GM19238 (cell line): ENCODE results near the gene HOXD4.
A peak's percentile ranks its signal among the peaks of the same experiment; 100 is the strongest.

Source experiments
- DNase-seq: peaks from one replicate; pipeline ENCODE4 v3.0.0; 2011; ENCODE audit warnings: low spot score; ENCODE audit not compliant: insufficient read length

Gene HOXD4

DNA sequence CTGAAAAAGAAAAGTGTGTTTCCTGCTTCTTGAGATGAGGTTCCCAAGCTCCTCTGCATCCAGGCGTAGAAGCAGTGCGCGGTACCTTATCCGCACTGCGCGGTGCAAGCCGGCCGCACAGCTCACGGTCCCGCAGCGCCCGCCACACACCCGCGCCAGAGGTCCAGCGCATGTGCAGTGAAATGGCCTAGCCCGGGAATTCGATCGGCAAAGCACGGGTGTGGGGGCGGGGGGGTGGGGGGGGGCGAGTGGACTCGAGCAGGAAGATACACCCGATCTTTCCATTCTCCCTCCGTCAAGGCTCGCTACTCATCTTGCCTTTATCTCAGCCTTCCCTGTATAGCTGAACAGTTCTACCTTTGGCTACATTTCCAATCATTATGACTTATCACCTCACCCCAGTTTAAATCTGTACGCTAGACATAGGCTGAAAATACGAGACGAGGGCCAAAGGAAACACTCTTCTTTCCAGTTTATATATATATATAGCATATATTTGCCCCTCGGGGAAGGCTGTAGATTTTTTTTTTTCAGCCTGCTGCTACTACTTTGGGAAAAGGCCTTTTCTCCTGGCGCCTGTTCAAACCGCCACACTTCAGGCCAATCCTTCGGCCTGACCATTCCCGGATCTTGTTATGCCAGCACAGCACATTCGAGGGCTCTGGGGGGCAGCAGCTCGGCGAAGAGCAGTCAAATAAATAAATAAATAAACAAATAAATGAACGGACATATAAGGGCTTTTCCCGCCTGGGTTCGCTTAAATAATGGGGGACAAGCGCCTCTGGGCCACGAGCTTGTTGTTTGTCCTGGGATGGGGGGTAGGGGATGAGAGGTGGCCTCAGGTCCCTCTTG is 11.5 kb upstream of the HOXD4 start:
- DNase-seq: no peak

DNA sequence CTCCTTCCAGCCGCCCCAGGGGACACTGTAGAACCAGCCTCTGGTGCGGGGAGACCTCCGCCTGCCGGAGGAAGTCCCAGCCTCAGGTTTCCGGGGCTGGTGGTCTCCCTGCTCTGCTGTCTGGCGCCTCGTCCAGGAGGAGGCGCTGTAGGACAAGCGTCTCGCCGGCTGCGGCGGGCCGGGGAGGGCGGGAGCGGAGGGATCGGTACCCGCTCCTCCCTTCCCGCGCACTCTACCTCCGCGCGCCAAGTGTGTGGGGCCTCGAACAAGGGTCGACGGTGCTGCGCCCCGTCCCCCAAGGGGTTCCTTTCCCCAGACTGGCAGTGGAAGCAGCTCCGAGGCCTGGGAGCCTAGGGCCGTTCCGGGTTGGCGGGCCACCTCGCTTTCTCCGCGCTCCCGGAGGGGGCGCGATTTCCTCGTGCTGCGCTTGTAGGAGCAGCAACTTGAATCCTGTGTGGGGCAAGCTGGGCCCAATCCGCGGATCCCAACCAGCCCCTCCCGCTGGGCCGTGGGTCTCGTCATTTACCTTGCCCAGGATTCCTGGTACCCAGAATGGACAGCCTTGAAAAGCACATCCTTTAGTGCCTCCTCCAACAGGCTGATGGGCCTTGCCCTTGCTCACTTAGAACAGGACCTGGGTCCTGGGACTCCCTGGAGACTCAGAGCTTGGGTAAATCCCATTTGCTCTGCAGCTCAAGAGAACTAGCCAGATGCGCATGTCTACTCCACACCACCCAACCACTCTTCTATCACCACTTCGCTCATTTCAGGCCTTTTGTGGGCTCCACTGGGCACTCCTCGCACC is 10.6 kb upstream of the HOXD4 start:
- DNase-seq: peak; percentile 92

DNA sequence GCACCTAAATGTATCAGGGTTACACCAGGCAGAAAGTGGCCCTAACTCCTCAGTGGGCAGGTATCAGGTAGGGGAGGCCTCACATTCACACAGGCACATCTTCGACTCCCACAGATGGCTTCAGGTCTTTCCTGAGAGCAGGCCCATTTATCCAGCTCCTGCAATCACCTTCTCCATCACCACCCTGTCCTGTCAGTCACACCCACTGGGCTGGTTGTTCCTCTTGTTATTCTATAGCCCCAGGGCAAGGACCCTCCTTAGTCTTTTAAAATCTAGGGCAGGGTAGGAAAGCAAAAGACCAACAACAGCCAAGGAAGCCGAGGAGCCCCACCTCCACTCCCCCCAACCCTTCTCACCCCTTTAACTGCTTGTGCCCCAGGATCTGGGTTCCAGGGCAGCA is 9.1 kb upstream of the HOXD4 start:
- no peak for DNase-seq

DNA sequence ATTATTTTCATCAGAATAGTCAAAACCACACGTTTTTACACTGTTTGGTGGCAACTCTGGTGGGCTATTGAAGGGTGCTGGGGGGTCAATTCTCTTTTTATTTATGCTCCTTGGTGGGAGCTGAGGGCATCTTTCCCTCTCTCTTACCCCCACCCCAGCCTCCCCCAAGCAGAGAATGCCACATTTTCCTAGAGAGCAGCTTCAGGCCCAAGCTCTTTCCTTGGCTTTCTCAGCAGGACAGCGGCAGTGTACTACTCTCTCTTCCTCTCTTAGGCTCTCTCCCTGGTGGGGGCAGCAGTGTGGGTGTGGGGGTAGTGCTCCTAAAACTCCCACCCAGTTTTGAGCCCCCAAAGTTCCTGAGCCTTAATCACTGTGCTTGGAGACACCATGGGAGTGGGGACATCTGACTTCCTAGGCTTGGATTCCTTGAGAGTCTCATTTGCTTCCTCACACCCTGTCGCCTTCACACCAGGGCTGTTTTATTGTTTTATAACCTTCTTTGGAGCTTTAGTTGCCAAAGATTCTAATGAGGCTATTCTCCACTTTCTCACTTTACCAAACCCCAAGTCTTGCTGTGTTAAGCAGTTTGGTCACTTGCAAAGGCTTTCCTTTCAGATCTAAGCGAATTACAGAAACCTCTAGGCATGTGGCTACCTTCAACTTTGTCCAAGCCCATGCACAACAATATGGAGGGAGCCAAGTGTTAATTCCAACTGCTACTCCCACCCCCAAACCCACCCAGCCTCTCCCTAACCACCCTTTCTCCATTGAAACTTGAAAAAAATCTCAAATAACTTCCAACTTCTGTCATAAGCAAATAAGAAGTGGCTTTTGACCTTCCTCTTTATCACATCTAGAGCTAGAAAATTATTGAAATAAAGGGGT is 6.0 kb upstream of the HOXD4 start:
- DNase-seq: no peak

DNA sequence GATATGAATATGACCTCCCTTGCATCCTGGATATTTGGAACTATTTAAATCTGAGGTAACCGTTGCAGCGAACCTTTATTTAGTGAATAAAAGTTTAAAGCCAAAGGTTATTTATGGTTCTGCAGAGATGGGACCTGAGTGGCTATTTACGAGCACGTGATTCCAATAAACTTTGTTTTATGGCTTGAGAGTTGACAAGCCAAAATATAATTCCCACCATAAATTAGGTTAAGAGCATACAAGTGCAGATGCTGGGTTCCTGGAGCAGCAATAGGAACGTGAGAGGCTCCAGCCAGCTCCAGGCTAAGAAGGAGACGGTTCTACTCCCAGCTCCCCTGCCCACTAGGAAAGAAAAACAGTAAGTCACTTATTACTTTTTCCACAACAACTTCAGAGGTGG is 5.2 kb upstream of the HOXD4 start:
- no peak for DNase-seq

DNA sequence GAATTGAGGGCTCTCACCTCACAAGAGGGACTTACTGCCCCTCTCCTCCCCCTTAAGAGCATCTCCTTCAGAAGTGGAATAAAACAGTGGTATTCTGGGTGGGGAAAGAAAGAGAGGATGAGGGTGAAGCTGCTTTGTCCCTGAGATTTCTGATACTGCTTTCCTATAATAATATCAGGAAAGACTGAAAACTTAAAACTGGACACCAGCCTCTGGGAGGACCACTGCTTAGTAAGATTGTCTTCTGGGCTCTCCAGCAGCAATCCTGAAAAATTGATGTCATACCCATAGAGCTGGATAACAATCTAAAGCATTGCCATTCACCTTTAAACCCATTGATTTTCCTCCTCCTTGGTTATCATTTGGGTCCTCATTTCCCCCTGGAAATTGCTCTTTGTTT is 4.7 kb upstream of the HOXD4 start:
- DNase-seq: no peak

DNA sequence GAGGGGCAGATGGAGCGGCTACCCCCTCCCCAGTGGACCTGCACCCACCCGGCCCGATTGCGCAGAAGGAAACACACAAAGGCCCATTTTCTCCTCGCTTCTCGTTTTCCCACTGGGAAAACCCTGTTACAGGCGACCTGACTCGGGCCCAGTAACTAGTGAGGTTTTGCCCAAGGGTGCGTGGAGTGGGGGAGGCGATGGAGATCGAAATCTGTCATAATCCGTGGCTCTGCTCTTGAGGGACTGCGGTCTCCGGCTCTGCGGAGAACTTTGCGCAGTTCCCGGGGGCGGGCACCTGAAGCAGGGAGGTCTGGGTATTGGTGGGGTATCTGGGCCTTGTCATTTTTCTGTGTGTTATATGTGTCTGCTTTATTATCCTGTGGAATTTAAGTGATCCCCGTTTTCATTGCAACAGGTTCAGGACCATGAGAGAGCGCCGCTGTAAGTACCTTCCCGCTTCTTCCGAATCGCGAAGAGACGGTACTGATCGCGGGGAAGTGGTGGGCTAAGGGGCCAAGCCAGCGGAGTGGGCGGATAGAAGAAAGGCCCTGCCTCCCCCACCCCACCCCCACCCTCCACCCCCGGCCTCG is 4.0 kb upstream of the HOXD4 start:
- DNase-seq: no peak

DNA sequence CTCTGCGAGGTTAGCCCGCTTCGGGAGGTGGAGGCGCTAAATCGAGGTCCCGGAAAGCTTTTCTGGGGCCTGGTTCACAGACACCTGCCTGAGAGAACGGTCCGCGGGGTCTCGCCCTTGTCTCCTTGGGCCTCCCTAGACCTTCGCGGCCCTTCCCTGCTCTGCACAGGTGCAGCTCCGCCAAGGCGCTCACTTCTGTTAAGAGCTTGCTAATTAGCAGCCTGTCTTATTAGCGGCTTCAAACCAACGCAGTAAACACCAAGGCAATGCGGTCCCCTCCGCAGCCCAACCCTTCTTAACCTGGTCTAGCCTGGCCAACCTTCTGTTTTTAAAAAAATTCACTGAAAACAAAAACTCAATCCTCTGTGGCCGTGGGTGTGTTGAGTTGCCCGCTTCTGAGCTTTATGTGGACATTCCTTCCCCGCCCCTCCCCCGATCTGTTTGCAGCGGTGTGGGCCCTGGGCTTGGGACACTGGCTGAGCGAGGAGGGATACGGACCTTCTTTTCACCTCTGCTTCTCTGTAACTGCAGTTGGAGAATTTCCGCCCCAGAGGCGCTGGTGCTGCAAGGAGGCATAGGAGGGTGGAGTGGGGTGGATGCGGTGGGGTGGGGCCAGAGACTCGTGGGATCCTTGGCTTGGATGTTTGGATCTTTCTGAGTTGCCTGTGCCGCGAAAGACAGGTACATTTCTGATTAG is 3.4 kb upstream of the HOXD4 start:
- DNase-seq: no peak

DNA sequence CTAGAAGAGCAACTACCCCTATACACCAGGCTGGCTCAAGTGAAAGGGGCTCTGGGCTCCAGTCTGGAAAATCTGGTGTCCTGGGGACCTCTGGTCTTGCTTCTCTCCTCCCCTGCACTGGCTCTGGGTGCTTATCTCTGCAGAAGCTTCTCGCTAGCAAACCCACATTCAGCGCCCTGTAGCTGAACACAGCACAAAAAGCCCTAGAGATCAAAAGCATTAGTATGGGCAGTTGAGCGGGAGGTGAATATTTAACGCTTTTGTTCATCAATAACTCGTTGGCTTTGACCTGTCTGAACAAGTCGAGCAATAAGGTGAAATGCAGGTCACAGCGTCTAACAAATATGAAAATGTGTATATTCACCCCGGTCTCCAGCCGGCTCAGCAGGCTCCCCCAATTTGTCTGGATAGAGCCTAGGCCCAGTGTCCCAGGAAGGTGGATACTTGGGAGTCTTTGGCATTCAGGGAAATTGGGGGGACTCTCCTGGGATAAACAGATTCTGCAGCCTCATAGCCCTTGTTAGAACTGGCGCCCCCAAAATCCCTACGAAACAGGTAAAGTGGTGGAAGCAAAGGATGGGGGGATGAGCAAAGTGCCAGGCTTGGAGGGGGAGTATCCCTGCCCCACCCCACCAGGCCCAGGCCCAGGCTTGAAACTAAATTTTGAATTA is 2.5 kb upstream of the HOXD4 start:
- no peak for DNase-seq

DNA sequence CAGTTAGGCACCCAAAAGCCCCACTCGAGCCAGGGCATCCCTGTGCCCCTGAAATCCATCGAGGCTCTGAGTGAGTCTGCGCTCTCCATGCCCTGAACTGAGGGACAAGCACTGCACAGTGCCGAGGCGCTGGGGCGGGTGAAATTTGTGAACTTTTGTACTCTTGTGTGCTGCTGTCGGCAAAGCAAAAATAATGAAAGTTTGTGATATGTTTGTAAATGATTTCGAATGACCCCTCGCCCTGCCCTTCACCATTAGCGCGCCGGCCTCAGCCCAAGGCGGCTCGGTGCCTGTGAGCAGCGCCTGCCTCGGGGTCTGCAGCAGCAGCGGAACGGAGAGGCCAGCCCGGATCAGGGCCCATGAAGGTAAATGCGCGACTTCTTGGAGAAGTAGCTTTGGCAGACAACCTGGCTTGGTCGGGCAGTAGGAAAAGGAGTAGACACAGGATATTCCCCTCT is 1.8 kb upstream of the HOXD4 start:
- no peak for DNase-seq

DNA sequence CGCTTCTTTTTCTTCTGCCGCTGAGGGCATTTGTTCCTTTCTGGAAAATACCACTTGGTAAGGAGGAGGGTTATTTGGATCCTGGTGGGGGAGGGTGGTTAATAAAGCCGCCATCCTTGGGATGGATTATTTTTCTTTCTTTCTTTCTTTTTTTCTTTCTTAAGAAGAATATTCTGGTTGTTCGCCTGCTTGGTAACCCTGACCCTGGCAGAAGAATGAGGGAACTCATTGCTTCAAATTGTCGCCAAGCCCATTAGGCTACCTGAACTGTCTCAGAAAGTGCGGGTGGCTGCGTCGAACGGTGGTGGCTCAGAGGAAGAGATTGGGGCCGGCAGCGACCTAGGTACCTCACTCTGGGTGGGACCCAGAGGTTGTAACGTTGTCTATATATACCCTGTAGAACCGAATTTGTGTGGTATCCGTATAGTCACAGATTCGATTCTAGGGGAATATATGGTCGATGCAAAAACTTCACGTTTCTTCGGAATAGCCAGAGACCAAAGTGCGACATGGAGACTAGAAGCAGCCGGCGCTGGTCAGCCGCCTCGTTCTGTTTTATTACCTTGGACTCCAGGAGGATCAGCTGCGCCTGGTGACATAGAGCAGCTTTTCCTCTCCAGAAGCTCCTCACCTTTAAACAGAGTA is 1.3 kb upstream of the HOXD4 start:
- DNase-seq: no peak

DNA sequence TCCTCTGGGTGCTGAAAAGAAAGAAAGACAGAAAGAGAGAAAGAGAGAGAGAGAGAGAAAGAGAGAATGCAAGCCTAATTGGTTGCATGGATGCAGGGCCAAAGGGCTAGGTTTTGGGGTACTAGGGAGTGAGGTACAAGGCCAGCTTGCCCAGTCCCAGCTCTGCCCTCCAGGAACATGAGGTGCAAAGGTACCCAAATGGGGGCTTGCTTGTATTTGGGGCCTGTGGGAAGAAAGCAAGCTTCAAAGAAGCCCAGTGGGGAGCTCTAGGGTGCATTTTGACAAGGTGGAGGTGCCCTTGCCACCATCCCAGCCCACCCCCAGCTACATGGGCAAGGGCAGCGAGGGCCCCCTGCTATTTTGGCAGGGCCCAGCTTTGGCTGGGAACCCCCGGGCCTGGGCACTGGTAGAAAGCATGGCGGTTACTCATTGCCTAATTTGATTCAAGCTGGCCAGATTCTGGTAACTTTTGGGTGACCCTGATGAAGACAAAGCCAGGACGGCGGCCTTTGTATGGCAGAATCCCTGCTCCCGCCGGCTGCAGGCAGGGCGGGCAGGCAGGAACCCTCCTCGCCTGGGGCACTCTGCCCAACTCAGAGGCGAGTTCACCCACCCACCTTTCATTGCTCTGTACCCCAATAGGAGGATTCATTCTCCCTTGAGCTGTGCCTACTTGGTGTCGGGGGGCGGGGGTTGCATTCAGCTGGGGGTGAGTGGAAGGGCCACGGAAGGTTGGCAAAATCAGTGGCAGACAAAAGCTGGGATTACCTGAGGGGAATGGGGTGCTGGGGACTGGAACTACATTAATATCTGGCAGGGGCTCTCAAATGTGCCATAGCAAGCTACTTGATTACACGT is 537 bp upstream of the HOXD4 start:
- no peak for DNase-seq

DNA sequence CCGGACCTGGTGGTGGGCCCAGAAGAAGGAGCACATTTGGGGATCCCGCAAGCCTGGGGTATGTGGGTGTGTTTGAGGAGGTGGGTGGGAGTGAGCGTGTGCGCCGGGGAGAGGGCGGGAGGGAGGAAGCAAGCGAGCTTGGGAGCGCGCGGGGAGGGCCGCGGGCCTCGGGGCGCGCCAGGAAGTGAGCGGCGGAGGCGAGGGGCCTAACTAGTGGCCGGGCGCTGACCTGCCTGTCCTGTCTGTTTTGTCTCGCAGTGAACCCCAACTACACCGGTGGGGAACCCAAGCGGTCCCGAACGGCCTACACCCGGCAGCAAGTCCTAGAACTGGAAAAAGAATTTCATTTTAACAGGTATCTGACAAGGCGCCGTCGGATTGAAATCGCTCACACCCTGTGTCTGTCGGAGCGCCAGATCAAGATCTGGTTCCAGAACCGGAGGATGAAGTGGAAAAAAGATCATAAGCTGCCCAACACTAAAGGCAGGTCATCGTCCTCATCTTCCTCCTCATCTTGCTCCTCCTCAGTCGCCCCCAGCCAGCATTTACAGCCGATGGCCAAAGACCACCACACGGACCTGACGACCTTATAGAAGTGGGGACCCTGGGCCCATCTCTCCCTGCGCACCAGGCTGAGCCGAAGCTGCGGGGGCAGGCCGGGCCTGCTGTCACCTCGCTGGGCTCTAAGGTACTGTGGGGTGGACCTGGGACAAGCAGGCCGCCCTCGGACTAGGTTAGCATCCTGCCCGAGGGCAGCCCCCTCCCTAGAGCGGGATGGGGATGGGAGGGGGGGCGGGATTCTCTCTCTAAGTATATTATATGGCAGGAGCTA is 1.2 kb downstream of the HOXD4 start:
- DNase-seq: no peak

DNA sequence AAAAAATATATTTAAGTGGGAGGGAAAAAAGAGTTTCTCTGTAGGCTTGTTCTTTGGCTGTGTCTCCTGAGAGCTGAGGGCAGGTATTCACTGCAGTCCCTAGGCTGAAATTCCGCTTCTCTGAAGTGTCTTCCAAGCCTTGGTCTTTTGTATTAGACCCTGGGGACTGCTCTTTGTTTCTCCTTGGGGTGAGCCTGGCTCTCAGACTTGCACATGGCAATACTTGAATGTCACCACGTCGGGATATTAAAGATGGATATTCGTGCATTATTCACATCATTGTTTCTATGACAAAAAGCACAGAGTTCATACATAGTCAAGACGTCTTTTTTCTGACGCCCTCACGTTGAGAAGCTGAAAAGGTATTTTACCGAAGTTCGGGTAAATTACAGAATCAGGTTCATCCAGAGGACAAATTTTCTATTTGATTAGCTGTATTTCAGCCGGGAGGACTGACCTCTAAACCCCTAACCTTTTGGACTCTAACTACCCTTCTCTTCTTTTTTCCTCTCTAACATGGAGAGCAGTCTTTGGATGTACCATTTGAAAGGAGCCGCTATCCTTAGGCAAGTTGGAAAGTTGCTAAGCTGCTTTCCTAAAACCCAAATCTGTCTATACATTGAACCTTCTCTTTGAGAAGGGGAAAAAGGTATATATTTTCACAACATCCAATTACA is 3.4 kb downstream of the HOXD4 start:
- no peak for DNase-seq

DNA sequence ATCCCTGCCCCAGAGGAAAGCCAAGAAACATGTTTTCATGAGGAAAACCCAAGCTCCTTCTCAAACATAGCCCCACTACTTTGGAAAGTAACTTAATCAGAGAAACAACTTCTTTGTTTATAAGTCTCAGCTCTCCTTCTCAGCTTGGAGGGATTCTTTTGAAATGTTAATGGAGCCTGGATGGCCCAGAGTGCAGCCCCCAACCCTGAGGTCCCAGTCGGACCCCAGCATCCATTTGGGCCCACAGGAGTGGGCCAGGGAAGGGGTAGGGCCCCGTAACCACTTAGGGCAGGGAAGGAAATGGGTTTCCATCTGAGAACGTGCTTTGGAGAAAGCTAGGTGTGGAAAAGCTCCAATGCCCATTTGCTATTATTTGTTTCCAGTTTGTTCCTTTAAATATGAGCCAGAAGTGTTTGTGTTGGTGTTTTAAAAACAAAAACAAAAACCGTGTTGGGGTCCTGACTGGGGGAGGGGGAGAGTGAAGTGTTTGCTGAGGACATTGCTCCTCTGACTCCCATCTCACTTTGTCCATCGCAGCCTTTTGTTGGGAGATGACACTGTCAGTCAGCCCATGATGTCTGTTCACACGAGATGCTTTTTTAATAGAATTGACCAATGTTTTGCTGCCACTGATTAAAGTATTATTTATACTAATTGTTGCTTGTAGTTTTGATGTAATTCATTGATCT is 4.2 kb downstream of the HOXD4 start:
- DNase-seq: no peak

DNA sequence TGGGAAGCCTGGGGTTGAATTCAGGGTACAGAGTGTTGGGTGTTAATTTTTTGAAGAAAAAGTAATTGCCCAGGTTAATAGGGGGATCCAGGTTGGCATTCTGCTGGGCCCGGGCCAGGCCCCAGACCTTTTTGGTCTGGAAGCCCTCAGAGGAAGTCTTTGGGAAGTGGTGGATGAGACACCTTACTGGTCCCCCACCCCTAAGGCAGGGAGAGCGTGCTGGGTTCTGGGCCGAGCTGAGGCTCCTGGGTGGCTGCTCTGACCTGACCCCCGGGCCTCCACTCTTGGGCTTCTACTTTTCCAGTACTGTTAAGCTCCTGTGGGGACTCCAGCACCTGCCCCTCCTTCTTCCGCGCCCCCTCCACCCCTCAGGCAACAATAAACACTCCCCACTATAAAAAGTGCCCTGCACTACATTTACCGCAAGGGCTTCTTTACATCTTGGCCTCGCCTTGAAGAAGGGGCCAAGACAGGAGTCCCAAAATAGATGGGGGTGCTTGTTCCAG is 5.0 kb downstream of the HOXD4 start:
- DNase-seq: no peak
